GM10248 (cell line): ENCODE results near the gene HECW1.

Experiments
- CTCF ChIA-PET: fragments of 300-600 bp; sonication (Branson Sonifier 250); formaldehyde crosslinking; extraction: SDS; loops from one replicate; lab custom pipeline; 2021; ENCODE audit warnings: antibody characterized with exemption; lab: Yijun Ruan, JAX
- POLR2A ChIA-PET: fragments of 350-650 bp; sonication (Branson Sonifier 250); formaldehyde crosslinking; extraction: SDS; loops from one replicate; lab custom pipeline; 2020; ENCODE audit warnings: antibody characterized with exemption; lab: Yijun Ruan, JAX
- DNase-seq: peaks from one replicate; pipeline ENCODE4 v3.0.0; 2012; ENCODE audit errors: extremely low spot score
- TF ChIP-seq, protein P1 (sequence below): IDR thresholded peaks from 2 replicates; pipeline ENCODE4 v1.5.1; 2012; ENCODE audit warnings: mild to moderate bottlenecking, low read depth; ENCODE audit errors: extremely low read depth, missing control alignments, control extremely low read depth

The HECW1 gene

DNA sequence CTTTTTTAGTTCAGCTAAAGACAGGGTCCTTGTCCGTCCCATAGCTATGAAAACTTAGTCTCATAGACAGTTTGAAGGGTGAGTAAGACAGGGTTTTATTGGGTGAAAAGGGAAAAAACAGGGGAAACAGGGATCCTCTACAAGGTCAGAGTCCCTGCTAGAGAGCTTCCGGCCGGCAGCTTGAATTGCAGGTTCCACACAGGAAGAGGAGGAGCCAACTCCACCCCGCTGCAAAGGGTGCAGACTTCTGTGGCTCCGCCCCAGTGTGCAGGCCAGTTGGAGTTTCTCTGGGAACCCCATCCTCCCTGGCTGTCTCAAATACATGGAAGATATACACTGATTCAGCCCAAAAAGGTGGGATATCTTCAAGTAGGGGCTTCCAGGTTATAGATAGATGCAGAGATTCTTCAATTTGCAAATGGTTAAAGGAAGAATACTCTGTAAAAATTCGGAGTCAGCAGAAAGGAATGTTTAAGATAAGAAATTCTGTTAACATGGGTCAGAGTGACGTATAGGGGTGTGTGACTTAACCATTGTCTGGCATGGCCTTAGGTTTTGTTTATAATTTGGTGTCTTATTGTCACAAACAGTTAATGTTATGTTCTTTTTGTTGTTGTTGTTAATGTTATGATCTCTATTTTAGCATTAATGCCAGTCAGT is 34.6 kb upstream of the HECW1 start:
- TF ChIP-seq, protein P1, sequence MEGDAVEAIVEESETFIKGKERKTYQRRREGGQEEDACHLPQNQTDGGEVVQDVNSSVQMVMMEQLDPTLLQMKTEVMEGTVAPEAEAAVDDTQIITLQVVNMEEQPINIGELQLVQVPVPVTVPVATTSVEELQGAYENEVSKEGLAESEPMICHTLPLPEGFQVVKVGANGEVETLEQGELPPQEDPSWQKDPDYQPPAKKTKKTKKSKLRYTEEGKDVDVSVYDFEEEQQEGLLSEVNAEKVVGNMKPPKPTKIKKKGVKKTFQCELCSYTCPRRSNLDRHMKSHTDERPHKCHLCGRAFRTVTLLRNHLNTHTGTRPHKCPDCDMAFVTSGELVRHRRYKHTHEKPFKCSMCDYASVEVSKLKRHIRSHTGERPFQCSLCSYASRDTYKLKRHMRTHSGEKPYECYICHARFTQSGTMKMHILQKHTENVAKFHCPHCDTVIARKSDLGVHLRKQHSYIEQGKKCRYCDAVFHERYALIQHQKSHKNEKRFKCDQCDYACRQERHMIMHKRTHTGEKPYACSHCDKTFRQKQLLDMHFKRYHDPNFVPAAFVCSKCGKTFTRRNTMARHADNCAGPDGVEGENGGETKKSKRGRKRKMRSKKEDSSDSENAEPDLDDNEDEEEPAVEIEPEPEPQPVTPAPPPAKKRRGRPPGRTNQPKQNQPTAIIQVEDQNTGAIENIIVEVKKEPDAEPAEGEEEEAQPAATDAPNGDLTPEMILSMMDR, result no peak
- CTCF ChIA-PET, result interaction anchor here (1.2 to 3.0 kb wide), 6 partner anchors 10 to 362 kb away, joined by 3 to 10 read pairs (median 4); no protein-coding TSS in a partner anchor
- POLR2A ChIA-PET, result no interaction called here
- DNase-seq, result no peak

DNA sequence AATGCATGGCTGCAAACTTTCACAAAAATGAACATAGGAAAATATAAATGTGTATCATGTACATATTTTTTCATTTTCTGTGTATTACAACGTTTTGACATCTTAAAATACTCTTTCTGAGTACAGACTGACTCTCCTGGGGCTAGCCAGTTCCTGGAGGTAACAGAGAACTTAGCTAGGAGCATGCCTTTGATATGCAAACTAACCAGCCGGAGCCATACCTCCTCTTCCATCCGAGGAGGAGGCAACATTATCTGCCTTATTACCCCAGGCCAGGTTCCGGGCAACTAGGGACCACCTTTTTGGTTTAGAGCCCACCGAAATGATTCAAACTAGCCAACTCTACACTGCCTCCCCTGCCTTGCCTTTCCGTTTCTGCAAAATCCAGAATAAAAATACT is 33.7 kb upstream of the HECW1 start:
- TF ChIP-seq, protein P1, result no peak
- ChIA-PET POLR2A (no interaction called here), CTCF (interaction anchor here (1.1 to 1.8 kb wide), 2 partner anchors 21 to 29 kb away, joined by 5 to 6 read pairs; no protein-coding TSS in a partner anchor)
- DNase-seq, result no peak

DNA sequence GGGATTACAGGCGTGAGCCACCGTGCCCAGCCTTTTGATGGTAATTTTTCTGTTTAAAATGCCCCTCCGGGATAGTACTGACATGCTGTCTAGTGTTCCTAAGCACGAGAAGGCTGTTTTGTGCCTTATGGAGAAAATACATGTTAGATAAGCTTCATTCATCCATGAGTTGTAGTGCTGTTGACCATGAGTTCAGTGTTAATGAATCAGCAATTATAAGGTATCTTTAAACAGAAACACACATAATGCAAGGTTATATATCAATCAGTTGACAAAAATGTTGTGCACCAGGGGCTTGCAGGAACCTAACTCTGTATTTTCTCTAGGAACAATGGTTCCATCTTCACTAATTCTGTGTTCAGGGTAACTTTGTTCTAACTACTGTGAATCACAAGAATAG is 30.8 kb upstream of the HECW1 start:
- TF ChIP-seq, protein P1, result no peak
- ChIA-PET POLR2A (no interaction called here), CTCF (interaction anchor here (1.5 to 2.3 kb wide), 2 partner anchors 10 to 20 kb away, joined by 4 to 6 read pairs; no protein-coding TSS in a partner anchor)
- DNase-seq, result no peak

DNA sequence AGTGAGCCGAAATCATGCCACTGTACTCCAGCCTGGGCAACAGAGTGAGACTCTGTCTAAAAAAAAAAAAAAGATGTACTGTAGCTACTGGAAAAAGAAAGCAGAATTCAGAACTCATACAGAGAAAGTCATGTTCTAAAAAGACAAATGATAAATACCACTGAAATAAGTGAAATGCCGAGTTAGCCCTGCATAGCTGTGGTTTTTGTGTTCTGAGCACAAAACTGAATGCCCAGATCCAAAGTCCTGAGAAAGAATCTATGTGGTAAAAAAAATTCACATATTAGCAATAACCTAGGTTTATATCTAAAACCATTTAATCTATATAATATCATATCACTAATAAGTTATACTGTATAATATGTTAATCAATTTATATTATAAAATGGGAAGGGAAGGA is 29.3 kb upstream of the HECW1 start:
- ChIA-PET CTCF (interaction anchor here (1.4 to 1.5 kb wide), 2 partner anchors 11 to 13 kb away, joined by 3 to 4 read pairs; no protein-coding TSS in a partner anchor), POLR2A (no interaction called here)
- DNase-seq, result no peak
- TF ChIP-seq, protein P1, result no peak

DNA sequence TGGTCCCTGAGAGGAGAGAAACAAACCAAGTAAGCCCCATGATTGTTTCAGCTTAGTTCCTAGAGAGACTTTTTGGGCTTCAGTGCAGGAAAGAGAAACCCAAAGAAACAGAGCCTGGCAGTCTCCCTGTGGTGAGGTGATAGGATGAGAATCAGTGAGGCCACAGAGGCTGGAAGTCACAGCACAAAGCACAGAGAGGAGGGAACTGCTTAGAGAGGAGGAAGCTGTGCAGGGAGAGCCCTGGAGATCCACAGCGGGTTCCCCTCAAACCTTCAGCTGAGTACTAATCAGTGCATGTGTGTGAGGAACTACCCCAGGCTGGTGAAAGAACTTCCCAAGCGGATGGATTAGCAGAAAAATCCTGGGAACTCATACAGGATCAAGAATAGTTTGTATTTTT is 27.4 kb upstream of the HECW1 start:
- ChIA-PET POLR2A (no interaction called here), CTCF (interaction anchor here (0.8 to 3.0 kb wide), 5 partner anchors 9 to 23 kb away, joined by 3 to 7 read pairs (median 4); no protein-coding TSS in a partner anchor)
- TF ChIP-seq, protein P1, result no peak
- DNase-seq, result no peak

DNA sequence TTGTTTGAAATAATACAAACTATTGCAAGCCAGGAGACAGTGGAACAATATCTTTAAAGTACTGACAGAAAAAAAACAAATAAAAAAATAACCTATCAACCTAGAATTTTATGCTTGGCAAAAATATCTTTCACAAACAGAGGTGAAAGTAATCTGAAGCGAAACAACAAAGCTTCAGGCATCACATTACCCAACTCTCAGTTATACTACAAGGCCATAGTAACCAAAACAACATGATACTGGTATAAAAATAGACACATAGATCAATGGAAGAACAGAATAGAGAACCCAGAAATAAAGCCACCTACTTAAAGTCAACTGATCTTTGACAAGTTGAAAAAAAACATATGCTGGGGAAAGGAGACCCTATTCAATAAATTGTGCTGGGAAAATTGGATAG is 26.5 kb upstream of the HECW1 start:
- CTCF ChIA-PET, result interaction anchor here (0.7 to 3.0 kb wide), 6 partner anchors 9 to 151 kb away, joined by 3 to 7 read pairs (median 4); no protein-coding TSS in a partner anchor
- POLR2A ChIA-PET, result no interaction called here

More for the DNA sequence above, 26.5 kb upstream of the HECW1 start:
- TF ChIP-seq, protein P1, result no peak
- no peak for DNase-seq
